H1 (cell line): ENCODE data around the gene SIX6. TPM values are rescaled to one million over a fixed set of nuclear protein-coding genes. Genes with fewer than 3 reads are reported as not detected.

Experiments
- CTCF ChIA-PET: fragments of 300-600 bp; sonication (Branson Sonifier 250); formaldehyde crosslinking; loops from one replicate; lab custom pipeline; 2021; ENCODE audit not compliant: partially characterized antibody; lab: Charles Lee
- POLR2A ChIA-PET: fragments of 300-600 bp; sonication (Branson Sonifier 250); formaldehyde crosslinking; loops from one replicate; lab custom pipeline; 2021; ENCODE audit warnings: inconsistent platforms; ENCODE audit not compliant: partially characterized antibody; lab: Charles Lee
- DNase-seq, 2 experiments: peaks; one replicate each; pipeline versions ENCODE4 v3.0.0 to v3.0.0-alpha.2; 2010 to 2022; ENCODE audit warnings: low spot score in 2 of 2, low read depth in 1 of 2, mixed read lengths in 1 of 2
- FAIRE-seq: peaks from 2 replicates; lab custom pipeline; 2011; peaks lifted over from hg19 to GRCh38; lab: Jason Lieb, UNC
- H2AFZ ChIP-seq: 2 replicates; pipeline ENCODE4 v1.8.1; 2012; ENCODE audit warnings: low read length, inconsistent platforms
- H2AK5ac ChIP-seq: 2 replicates; pipeline ENCODE4 v1.6.1; 2013; ENCODE audit warnings: low read depth, low read length
- H2BK120ac ChIP-seq: replicated peaks from 2 replicates; pipeline ENCODE3; 2013; ENCODE audit warnings: low read depth, low read length, inconsistent platforms
- H2BK12ac ChIP-seq: 2 replicates; pipeline ENCODE4 v1.6.1; 2013; ENCODE audit warnings: low read depth, low read length
- H2BK15ac ChIP-seq: 2 replicates; pipeline ENCODE4 v1.6.1; 2013; ENCODE audit warnings: low read length
- H2BK20ac ChIP-seq: 2 replicates; pipeline ENCODE4 v1.6.1; 2013; ENCODE audit warnings: low read length
- H2BK5ac ChIP-seq: 2 replicates; pipeline ENCODE4 v1.6.1; 2013; ENCODE audit warnings: low read depth, low read length
- H3K14ac ChIP-seq: 2 replicates; pipeline ENCODE4 v1.6.1; 2013; ENCODE audit warnings: inconsistent platforms; ENCODE audit not compliant: insufficient read length
- H3K18ac ChIP-seq: 2 replicates; pipeline ENCODE4 v1.6.1; 2013; ENCODE audit warnings: low read length; ENCODE audit errors: extremely low read depth
- H3K23ac ChIP-seq: 2 replicates; pipeline ENCODE4 v1.6.1; 2013; ENCODE audit warnings: inconsistent platforms; ENCODE audit not compliant: insufficient read length
- H3K23me2 ChIP-seq: 2 replicates; pipeline ENCODE4 v1.6.1; 2013; ENCODE audit warnings: low read depth, low read length
- H3K27ac ChIP-seq: 2 replicates; pipeline ENCODE4 v1.6.1; 2011; ENCODE audit warnings: low read depth, low read length, inconsistent platforms
- H3K27me3 ChIP-seq, 4 experiments: replicated peaks in 1 of 4; 1 replicate in 1 of 4; 2 replicates in 3 of 4; pipeline versions ENCODE4 v1.6.1 to v1.8.1; 2011 to 2013; ENCODE audit warnings: low read length in 3 of 4, mild to moderate bottlenecking in 3 of 4, inconsistent platforms in 2 of 4, mixed read lengths in 2 of 4, moderate library complexity in 1 of 4; ENCODE audit not compliant: control insufficient read depth in 3 of 4, insufficient read depth in 3 of 4; ENCODE audit errors: extremely low read depth in 1 of 4
- H3K36me3 ChIP-seq, 4 experiments: 2 replicates each; pipeline versions ENCODE4 v1.6.1 to v1.8.1; 2011 to 2013; ENCODE audit warnings: mild to moderate bottlenecking in 4 of 4, low read length in 3 of 4, moderate library complexity in 2 of 4, control low read depth in 1 of 4, inconsistent platforms in 1 of 4; ENCODE audit not compliant: insufficient read depth in 4 of 4, control insufficient read depth in 2 of 4
- H3K4ac ChIP-seq: replicated peaks from 2 replicates; pipeline ENCODE3; 2013; ENCODE audit warnings: low read length, low read depth, mixed read lengths, inconsistent platforms; ENCODE audit not compliant: insufficient read length
- H3K4me1 ChIP-seq, 4 experiments: replicated peaks in 1 of 4; 1 replicate in 1 of 4; 2 replicates in 3 of 4; pipeline versions ENCODE4 v1.6.1 to v1.8.1; 2011 to 2013; ENCODE audit warnings: low read length in 3 of 4, inconsistent platforms in 2 of 4, mixed read lengths in 1 of 4; ENCODE audit not compliant: insufficient read depth in 4 of 4, control insufficient read depth in 3 of 4
- H3K4me2 ChIP-seq, 2 experiments: 2 replicates each; pipeline versions ENCODE4 v1.6.1 to v1.8.1; 2011 to 2013; ENCODE audit warnings: low read depth in 2 of 2, low read length in 2 of 2, control low read depth in 1 of 2, inconsistent platforms in 1 of 2, mild to moderate bottlenecking in 1 of 2; ENCODE audit not compliant: insufficient read depth in 1 of 2
- H3K4me3 ChIP-seq, 4 experiments: fragments of 200-600, 300-600 bp in 1 of 4; sonication (generic), shearing (Covaris generic), sonication (Bioruptor Twin) in 1 of 4; 2 replicates each; pipeline versions ENCODE4 v1.5.1 to v1.8.1; 2011 to 2016; ENCODE audit warnings: low read length in 4 of 4, low read depth in 3 of 4, control low read depth in 2 of 4, inconsistent platforms in 2 of 4, mild to moderate bottlenecking in 2 of 4, mixed read lengths in 1 of 4, moderate library complexity in 1 of 4; ENCODE audit not compliant: insufficient read depth in 2 of 4; ENCODE audit errors: extremely low read depth in 1 of 4
- H3K56ac ChIP-seq: replicated peaks from 2 replicates; pipeline ENCODE3; 2013; ENCODE audit warnings: low read depth, mild to moderate bottlenecking, mixed read lengths, low read length, inconsistent platforms; ENCODE audit not compliant: insufficient read length
- H3K79me1 ChIP-seq: 2 replicates; pipeline ENCODE4 v1.6.1; 2013; ENCODE audit warnings: low read depth, low read length, control low read depth
- H3K79me2 ChIP-seq, 2 experiments: 2 replicates each; pipeline versions ENCODE4 v1.6.1 to v1.8.1; 2012 to 2013; ENCODE audit warnings: low read length in 2 of 2, mild to moderate bottlenecking in 2 of 2, inconsistent platforms in 1 of 2; ENCODE audit not compliant: insufficient read depth in 2 of 2, control insufficient read depth in 1 of 2
- H3K9ac ChIP-seq, 4 experiments: replicated peaks in 1 of 4; 1 replicate in 1 of 4; 2 replicates in 3 of 4; pipeline versions ENCODE4 v1.6.1 to v1.8.1; 2011 to 2013; ENCODE audit warnings: low read depth in 3 of 4, low read length in 3 of 4, control low read depth in 2 of 4, mild to moderate bottlenecking in 2 of 4, moderate library complexity in 2 of 4, inconsistent platforms in 1 of 4; ENCODE audit errors: extremely low read depth in 1 of 4
- H3K9me3 ChIP-seq, 2 experiments: 2 replicates each; pipeline versions ENCODE4 v1.6.1 to v1.8.1; 2012 to 2013; ENCODE audit warnings: mild to moderate bottlenecking in 2 of 2, moderate library complexity in 2 of 2, control low read depth in 1 of 2, inconsistent platforms in 1 of 2, low read depth in 1 of 2, low read length in 1 of 2, mixed read lengths in 1 of 2; ENCODE audit not compliant: insufficient read depth in 2 of 2
- H4K20me1 ChIP-seq, 2 experiments: replicated peaks in 1 of 2; 2 replicates each; pipeline versions ENCODE3 to v1.8.1; 2011 to 2013; ENCODE audit warnings: inconsistent platforms in 2 of 2, low read length in 2 of 2, mild to moderate bottlenecking in 1 of 2; ENCODE audit not compliant: insufficient read depth in 2 of 2, control insufficient read depth in 1 of 2
- H4K5ac ChIP-seq: 2 replicates; pipeline ENCODE4 v1.6.1; 2013; ENCODE audit warnings: low read length, low read depth, mixed read lengths, inconsistent platforms; ENCODE audit not compliant: insufficient read length
- H4K8ac ChIP-seq: 2 replicates; pipeline ENCODE4 v1.8.0; 2013; ENCODE audit warnings: mild to moderate bottlenecking, moderate library complexity, low read length, inconsistent platforms; ENCODE audit not compliant: insufficient read depth; ENCODE audit errors: extremely low read depth
- H4K91ac ChIP-seq: replicated peaks from 2 replicates; pipeline ENCODE3; 2013; ENCODE audit warnings: low read length, mixed read lengths, inconsistent platforms; ENCODE audit not compliant: insufficient read length
- BACH1 ChIP-seq: IDR thresholded peaks from 2 replicates; pipeline ENCODE4 v1.6.1; 2012; ENCODE audit warnings: low read length, improper control_type of control experiment
- CBX5 ChIP-seq: fragments of 300-800, 300-1000 bp; sonication (generic); IDR thresholded peaks from 2 replicates; pipeline ENCODE4 v1.7.1; 2016; ENCODE audit warnings: antibody characterized with exemption, low read length, low read depth
- E2F6 ChIP-seq: IDR thresholded peaks from 2 replicates; pipeline ENCODE4 v1.6.1; 2012; ENCODE audit warnings: inconsistent platforms
- EP300 ChIP-seq, 2 experiments: IDR thresholded peaks; 1 replicate in 1 of 2; 2 replicates in 1 of 2; pipeline ENCODE4 v1.6.1; 2011 to 2012; ENCODE audit warnings: low read depth in 2 of 2, low read length in 2 of 2, mild to moderate bottlenecking in 2 of 2, borderline replicate concordance in 1 of 2, inconsistent platforms in 1 of 2, moderate library complexity in 1 of 2
- GABPA ChIP-seq: IDR thresholded peaks from 2 replicates; pipeline ENCODE4 v1.6.1; 2011; ENCODE audit warnings: mild to moderate bottlenecking, low read length, moderate library complexity, borderline replicate concordance; ENCODE audit not compliant: insufficient read depth
- HDAC6 ChIP-seq: IDR thresholded peaks from one replicate; pipeline ENCODE4 v1.7.1; 2012; ENCODE audit warnings: low read depth, mild to moderate bottlenecking, inconsistent platforms, low read length, moderate library complexity
- KDM1A ChIP-seq: fragments of 200-600, 300-600 bp; sonication (generic); IDR thresholded peaks from 2 replicates; pipeline ENCODE4 v1.7.1; 2016; ENCODE audit warnings: mild to moderate bottlenecking, low read length, borderline replicate concordance
- KDM4A ChIP-seq: IDR thresholded peaks from one replicate; pipeline ENCODE4 v1.7.1; 2012; ENCODE audit warnings: low read depth, mild to moderate bottlenecking, moderate library complexity, low read length, inconsistent platforms; ENCODE audit not compliant: severe bottlenecking
- KDM5A ChIP-seq: fragments of 200-600 bp; IDR thresholded peaks from 2 replicates; pipeline ENCODE4 v1.7.1; 2012; ENCODE audit warnings: mild to moderate bottlenecking, low read length, inconsistent platforms, mixed read lengths
- POLR2AphosphoS5 ChIP-seq: IDR thresholded peaks from 2 replicates; pipeline ENCODE4 v1.6.1; 2011; ENCODE audit warnings: low read depth, low read length
- RFX5 ChIP-seq: IDR thresholded peaks from 2 replicates; pipeline ENCODE4 v1.6.1; 2011; ENCODE audit warnings: low read depth, low read length, improper control_type of control experiment, borderline replicate concordance
- USF2 ChIP-seq: IDR thresholded peaks from 2 replicates; pipeline ENCODE4 v1.6.1; 2011; ENCODE audit warnings: low read length, improper control_type of control experiment
- WGBS, 2 experiments: shearing (Covaris generic) in 1 of 2; methylation state at CpG; one replicate each; pipeline versions ENCODE4 v1.1.6 to v1.1.7; 2013 to 2015; ENCODE audit warnings: low lambda C conversion rate in 2 of 2, mixed read lengths in 2 of 2, inconsistent platforms in 1 of 2, low coverage in 1 of 2, missing lambda C conversion rate in 1 of 2; ENCODE audit not compliant: insufficient replicate concordance in 2 of 2, insufficient coverage in 1 of 2, insufficient read length in 1 of 2; ENCODE audit errors: extremely low coverage in 1 of 2, missing lambda C conversion rate in 1 of 2; 5-methylcytosine and 5-hydroxymethylcytosine counted together
- polyA plus RNA-seq, 7 experiments: library from polyadenylated mRNA; depleted of rRNA in 3 of 7; stranded (reverse) in 5 of 7; unstranded in 2 of 7; fragments of >200 nt in 5 of 7; fragments of 200-250 nt in 2 of 7; gene quantifications; 1 replicate in 5 of 7; 2 replicates in 1 of 7; 4 replicates in 1 of 7; pipeline versions ENCODE4 v1.2.1 to v1.2.3, GENCODE V29; 2011 to 2013; ENCODE audit warnings: missing spikeins in 2 of 7, mixed read lengths in 2 of 7
- total RNA-seq: library from RNA; stranded (reverse); fragmentation: NEBNext Ultra II Directional; extraction: Animal tissue kit (Norgen Biotek cat#: 25700); gene quantifications from 2 replicates; pipeline ENCODE4 v1.2.1, GENCODE V29; 2021

Gene SIX6
- total and polyA plus RNA-seq, 2 of the 8 experiments (the other 6 are each of a cell fraction or from before 2014, with no cell fraction given), result 0.03 TPM; not detected in 1

- H3K4ac ChIP-seq, result no peak overlapping the region
- no peak overlapping the region for H2BK120ac ChIP-seq
- no peaks in the 10 kb centered on the region for H3K9me3 ChIP-seq
- POLR2A ChIA-PET, result interaction anchor here (0.6 to 1.2 kb wide), 2 partner anchors 127 to 1994 kb away, joined by 3 read pairs; no protein-coding TSS in a partner anchor
- H4K91ac ChIP-seq, result no peak overlapping the region
- H3K4me3 ChIP-seq, result no peak overlapping the region
- CTCF ChIA-PET, result interaction anchor here (1.1 kb wide), 2 partner anchors 23 to 133 kb away, joined by 3 read pairs; no protein-coding TSS in a partner anchor
- DNase-seq (no peak), FAIRE-seq (no peak)
- no peak overlapping the region for H2AK5ac ChIP-seq
- H3K14ac ChIP-seq, result no peak overlapping the region
- H2BK12ac ChIP-seq, result no peak overlapping the region
- H2BK20ac ChIP-seq, result no peak overlapping the region
- no peak overlapping the region for H3K23ac ChIP-seq
- H2BK15ac ChIP-seq, result no peak overlapping the region
- H3K4me2 ChIP-seq, result no peak overlapping the region
- no peak overlapping the region for H2AFZ ChIP-seq
- H4K8ac ChIP-seq, result no peak overlapping the region
- no peaks in the 10 kb centered on the region for H3K4me1 ChIP-seq
- H3K18ac ChIP-seq, result no peak overlapping the region
- H3K56ac ChIP-seq, result no peak overlapping the region
- no peak overlapping the region for H3K27ac ChIP-seq
- H2BK5ac ChIP-seq, result no peak overlapping the region
- H3K23me2 ChIP-seq, result peaks cover 3% of the 10 kb centered on the region
- peaks cover 0 to 29% (median 16%) of the 10 kb centered on the region in 4 experiments; a peak in 6 of 7 replicates for H3K27me3 ChIP-seq
- H3K79me2 ChIP-seq, result no peaks in the 10 kb centered on the region
- H3K79me1 ChIP-seq, result no peaks in the 10 kb centered on the region
- WGBS, 2 experiments, result 87% methylated on average over 1 of the region's 1 CpG; no CpG with 5 or more reads in 1 of the 2 experiments
- no peaks in the 10 kb centered on the region for H3K36me3 ChIP-seq
- H3K9ac ChIP-seq, result no peak overlapping the region
- H4K20me1 ChIP-seq, result no peaks in the 10 kb centered on the region
- H4K5ac ChIP-seq, result no peak overlapping the region
- TF ChIP-seq RFX5, result no peak
- no peak for TF ChIP-seq USF2
- no peak for TF ChIP-seq E2F6
- TF ChIP-seq GABPA, result no peak
- no peak for TF ChIP-seq BACH1
- TF ChIP-seq KDM1A, result no peak
- no peak for TF ChIP-seq KDM5A
- no peak for TF ChIP-seq KDM4A
- no peak for TF ChIP-seq CBX5
- no peak for TF ChIP-seq POLR2AphosphoS5
- no peak for TF ChIP-seq HDAC6
- no peak for TF ChIP-seq EP300 (IDR thresholded peaks at IDR 0.05; ENCODE audit: borderline replicate concordance in 1 of 2, low read depth in 2 of 2, low read length in 2 of 2)
These were observed 26.2 kb upstream of the SIX6 start for GRCh38 chr14:60482743-60483142.
